ENCODE measurements around the gene SLC39A12. TPM values are rescaled to one million over a fixed set of nuclear protein-coding genes. Genes with fewer than 3 reads are reported as not detected.

The SLC39A12 gene
- total and polyA plus RNA-seq, 2 of the 8 experiments (the other 6 are each of a cell fraction or from before 2014, with no cell fraction given): not detected

- no peaks in the 10 kb centered on the region for H4K20me1 ChIP-seq (replicated peaks in 1 of 2; ENCODE audit: control insufficient read depth in 1 of 2, insufficient read depth in 2 of 2, low read length in 2 of 2)
- H3K79me2 ChIP-seq (ENCODE audit: control insufficient read depth in 1 of 2, insufficient read depth in 2 of 2, low read length in 2 of 2): no peaks in the 10 kb centered on the region
- no peak overlapping the region for H4K91ac ChIP-seq (replicated peaks; ENCODE audit: insufficient read length, low read length)
- H3K23me2 ChIP-seq (ENCODE audit: low read depth, low read length): no peaks in the 10 kb centered on the region
- no peak overlapping the region for H3K4ac ChIP-seq (replicated peaks; ENCODE audit: insufficient read length, low read depth, low read length)
- no peak overlapping the region for H4K8ac ChIP-seq (ENCODE audit: extremely low read depth, insufficient read depth, low read length)
- no peaks in the 10 kb centered on the region for H3K27me3 ChIP-seq (replicated peaks in 1 of 4; ENCODE audit: control insufficient read depth in 3 of 4, extremely low read depth in 1 of 4, insufficient read depth in 3 of 4, low read length in 3 of 4)
- H3K9me3 ChIP-seq (ENCODE audit: insufficient read depth in 2 of 2, low read depth in 1 of 2, low read length in 1 of 2): no peaks in the 10 kb centered on the region
- no peak overlapping the region for H2AFZ ChIP-seq (ENCODE audit: low read length)
- peaks cover 0 to 6% (median 0%) of the 10 kb centered on the region in 4 experiments; a peak in 2 of 7 replicates for H3K4me1 ChIP-seq (replicated peaks in 1 of 4; ENCODE audit: control insufficient read depth in 3 of 4, insufficient read depth in 4 of 4, low read length in 3 of 4)
- H2BK20ac ChIP-seq (ENCODE audit: low read length): no peak overlapping the region
- no peak overlapping the region for H2BK12ac ChIP-seq (ENCODE audit: low read depth, low read length)
- CTCF ChIA-PET (ENCODE audit: partially characterized antibody): interaction anchor here (0.6 to 0.7 kb wide), 2 partner anchors 14 to 335 kb away, joined by 3 to 4 read pairs; no protein-coding TSS in a partner anchor
- no peak overlapping the region for H2BK5ac ChIP-seq (ENCODE audit: low read depth, low read length)
- H2BK120ac ChIP-seq (replicated peaks; ENCODE audit: low read depth, low read length): no peak overlapping the region
- no peak overlapping the region for H3K27ac ChIP-seq (ENCODE audit: low read depth, low read length)
- no peak overlapping the region for H3K4me3 ChIP-seq (ENCODE audit: extremely low read depth in 1 of 4, insufficient read depth in 2 of 4, low read depth in 3 of 4, low read length in 4 of 4)
- 93% methylated on average over 4 of the region's 4 CpGs; no CpG with 5 or more reads in 1 of the 2 experiments for WGBS, 2 experiments (ENCODE audit: extremely low coverage in 1 of 2, insufficient coverage in 1 of 2, insufficient read length in 1 of 2, insufficient replicate concordance in 2 of 2, low coverage in 1 of 2, low lambda C conversion rate in 2 of 2, missing lambda C conversion rate in 1 of 2)
- no peaks in the 10 kb centered on the region for H3K36me3 ChIP-seq (ENCODE audit: control insufficient read depth in 2 of 4, insufficient read depth in 4 of 4, low read length in 3 of 4)
- no peak overlapping the region for H3K18ac ChIP-seq (ENCODE audit: extremely low read depth, low read length)
- H2AK5ac ChIP-seq (ENCODE audit: low read depth, low read length): no peak overlapping the region
- no peak overlapping the region for H3K23ac ChIP-seq (ENCODE audit: insufficient read length)
- H3K79me1 ChIP-seq (ENCODE audit: low read depth, low read length): no peaks in the 10 kb centered on the region
- POLR2A ChIA-PET (ENCODE audit: partially characterized antibody): no interaction called here
- FAIRE-seq (no peak), DNase-seq (ENCODE audit: low read depth in 1 of 2, low spot score in 2 of 2) (no peak)
- H3K56ac ChIP-seq (replicated peaks; ENCODE audit: insufficient read length, low read depth, low read length): no peak overlapping the region
- H3K9ac ChIP-seq (replicated peaks in 1 of 4; ENCODE audit: extremely low read depth in 1 of 4, low read depth in 3 of 4, low read length in 3 of 4): no peak overlapping the region
- H3K14ac ChIP-seq (ENCODE audit: insufficient read length): no peak overlapping the region
- no peak overlapping the region for H3K4me2 ChIP-seq (ENCODE audit: insufficient read depth in 1 of 2, low read depth in 2 of 2, low read length in 2 of 2)
- no peak overlapping the region for H4K5ac ChIP-seq (ENCODE audit: insufficient read length, low read depth, low read length)
- H2BK15ac ChIP-seq (ENCODE audit: low read length): no peak overlapping the region
Observed at GRCh38 chr10:17984563-17984962, 32.8 kb downstream of the SLC39A12 start.
